ENCODE results near the gene ERICH6B.

ERICH6B gene

GRCh38 chr13:45575146-45575829 is 40.3 kb downstream of the ERICH6B start:
- TF ChIP-seq TEAD4 (IDR thresholded peaks at IDR 0.05) (no peak), EP300 (IDR thresholded peaks at IDR 0.05; ENCODE audit: borderline replicate concordance) (no peak), FOXM1 (IDR thresholded peaks at IDR 0.05; ENCODE audit: borderline replicate concordance, low read depth) (no peak), NFIC (IDR thresholded peaks at IDR 0.05) (no peak), TAF1 (IDR thresholded peaks at IDR 0.05; ENCODE audit: low read depth) (no peak)

GRCh38 chr13:45565331-45565730 is 50.2 kb downstream of the ERICH6B start:
- TF ChIP-seq YY1 (IDR thresholded peaks at IDR 0.05; ENCODE audit: low read depth) (no peak), ZBTB7A (IDR thresholded peaks at IDR 0.05; ENCODE audit: low read depth) (no peak), TAF1 (IDR thresholded peaks at IDR 0.05; ENCODE audit: low read depth) (no peak), CREB1 (IDR thresholded peaks at IDR 0.05; ENCODE audit: low read depth) (no peak), FOXM1 (IDR thresholded peaks at IDR 0.05; ENCODE audit: borderline replicate concordance, low read depth) (no peak), CEBPB (IDR thresholded peaks at IDR 0.05) (no peak), TEAD4 (IDR thresholded peaks at IDR 0.05) (no peak), RAD21 (IDR thresholded peaks at IDR 0.05; ENCODE audit: low read depth) (no peak), MAX (IDR thresholded peaks at IDR 0.05) (no peak), REST (IDR thresholded peaks at IDR 0.05; ENCODE audit: low read depth) (no peak), EGR1 (IDR thresholded peaks at IDR 0.05) (no peak), TCF12 (IDR thresholded peaks at IDR 0.05; ENCODE audit: low read depth) (no peak), EP300 (IDR thresholded peaks at IDR 0.05; ENCODE audit: borderline replicate concordance) (no peak)

GRCh38 chr13:45564133-45564776 is 51.3 kb downstream of the ERICH6B start:
- no peak for TF ChIP-seq CREB1 (IDR thresholded peaks at IDR 0.05; ENCODE audit: low read depth)
- TF ChIP-seq USF1 (IDR thresholded peaks at IDR 0.05): no peak
- TF ChIP-seq YY1 (IDR thresholded peaks at IDR 0.05; ENCODE audit: low read depth): no peak
- no peak for TF ChIP-seq ZBTB7A (IDR thresholded peaks at IDR 0.05; ENCODE audit: low read depth)
- TF ChIP-seq REST (IDR thresholded peaks at IDR 0.05; ENCODE audit: low read depth): no peak
- no peak for TF ChIP-seq TCF12 (IDR thresholded peaks at IDR 0.05; ENCODE audit: low read depth)
- no peak for TF ChIP-seq CEBPB (IDR thresholded peaks at IDR 0.05)
- no peak for TF ChIP-seq TAF1 (IDR thresholded peaks at IDR 0.05; ENCODE audit: low read depth)
- no peak for TF ChIP-seq FOXM1 (IDR thresholded peaks at IDR 0.05; ENCODE audit: borderline replicate concordance, low read depth)
- no peak for TF ChIP-seq TEAD4 (IDR thresholded peaks at IDR 0.05)
- TF ChIP-seq NFIC (IDR thresholded peaks at IDR 0.05): no peak
- TF ChIP-seq EGR1 (IDR thresholded peaks at IDR 0.05): no peak

GRCh38 chr13:45554604-45555109 is 60.9 kb downstream of the ERICH6B start:
- TF ChIP-seq EGR1 (IDR thresholded peaks at IDR 0.05) (no peak), TCF12 (IDR thresholded peaks at IDR 0.05; ENCODE audit: low read depth) (no peak), FOXM1 (IDR thresholded peaks at IDR 0.05; ENCODE audit: borderline replicate concordance, low read depth) (no peak), NFIC (IDR thresholded peaks at IDR 0.05) (no peak), ZBTB7A (IDR thresholded peaks at IDR 0.05; ENCODE audit: low read depth) (no peak), USF1 (IDR thresholded peaks at IDR 0.05) (no peak), EP300 (IDR thresholded peaks at IDR 0.05; ENCODE audit: borderline replicate concordance) (no peak), MAX (IDR thresholded peaks at IDR 0.05) (no peak), CREB1 (IDR thresholded peaks at IDR 0.05; ENCODE audit: low read depth) (no peak), CEBPB (IDR thresholded peaks at IDR 0.05) (no peak), TAF1 (IDR thresholded peaks at IDR 0.05; ENCODE audit: low read depth) (no peak), YY1 (IDR thresholded peaks at IDR 0.05; ENCODE audit: low read depth) (no peak), TEAD4 (IDR thresholded peaks at IDR 0.05) (no peak), RAD21 (IDR thresholded peaks at IDR 0.05; ENCODE audit: low read depth) (no peak), REST (IDR thresholded peaks at IDR 0.05; ENCODE audit: low read depth) (no peak)
